ENCODE measurements around the gene GALNT7.
"Not testable (repeated sequence)": the region's sequence is repeated elsewhere in the genome, so short reads cannot be mapped to it uniquely, and the experiment has no call there.

Gene GALNT7

DNA sequence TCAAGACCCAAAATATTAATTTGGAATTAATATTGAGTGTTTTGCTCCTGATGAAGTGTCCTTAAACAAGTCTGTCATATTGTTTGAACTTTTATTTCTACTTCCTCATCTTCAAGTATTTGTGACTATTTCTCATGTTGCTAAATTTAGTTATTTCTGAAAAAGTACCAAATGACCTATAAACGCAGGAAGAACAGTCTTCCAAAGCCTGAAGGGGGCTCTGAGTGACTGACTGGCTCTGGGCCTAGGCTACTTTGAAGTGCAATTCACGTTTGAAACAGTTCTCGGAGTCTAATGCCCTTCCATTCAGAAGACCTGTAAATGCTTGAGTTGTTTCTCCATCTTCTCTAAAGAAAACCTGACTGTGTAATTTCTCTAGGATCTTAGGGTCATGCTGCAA is 26.5 kb downstream of the GALNT7 start:
- DNase-seq (ENCODE audit: low read depth): no peak

DNA sequence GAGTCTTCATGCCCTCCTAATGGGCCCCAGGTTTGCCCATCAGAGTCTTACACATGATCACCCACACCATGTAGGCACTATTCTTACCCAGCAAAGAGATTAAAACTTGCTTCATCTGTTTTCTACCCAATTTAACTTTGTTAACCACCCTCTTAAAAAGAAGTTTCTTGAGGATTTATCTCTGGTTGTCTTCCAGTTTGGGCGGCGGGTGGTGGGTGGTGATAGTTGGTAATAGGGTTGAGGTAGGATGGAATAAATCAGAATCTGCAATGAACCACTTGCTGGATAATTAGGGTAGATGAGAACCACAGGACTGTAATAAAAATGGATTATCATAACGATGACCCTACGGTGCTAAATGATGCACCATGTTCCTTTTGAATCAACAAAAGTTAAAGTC is 30.9 kb downstream of the GALNT7 start:
- no peak for DNase-seq (ENCODE audit: low read depth)

DNA sequence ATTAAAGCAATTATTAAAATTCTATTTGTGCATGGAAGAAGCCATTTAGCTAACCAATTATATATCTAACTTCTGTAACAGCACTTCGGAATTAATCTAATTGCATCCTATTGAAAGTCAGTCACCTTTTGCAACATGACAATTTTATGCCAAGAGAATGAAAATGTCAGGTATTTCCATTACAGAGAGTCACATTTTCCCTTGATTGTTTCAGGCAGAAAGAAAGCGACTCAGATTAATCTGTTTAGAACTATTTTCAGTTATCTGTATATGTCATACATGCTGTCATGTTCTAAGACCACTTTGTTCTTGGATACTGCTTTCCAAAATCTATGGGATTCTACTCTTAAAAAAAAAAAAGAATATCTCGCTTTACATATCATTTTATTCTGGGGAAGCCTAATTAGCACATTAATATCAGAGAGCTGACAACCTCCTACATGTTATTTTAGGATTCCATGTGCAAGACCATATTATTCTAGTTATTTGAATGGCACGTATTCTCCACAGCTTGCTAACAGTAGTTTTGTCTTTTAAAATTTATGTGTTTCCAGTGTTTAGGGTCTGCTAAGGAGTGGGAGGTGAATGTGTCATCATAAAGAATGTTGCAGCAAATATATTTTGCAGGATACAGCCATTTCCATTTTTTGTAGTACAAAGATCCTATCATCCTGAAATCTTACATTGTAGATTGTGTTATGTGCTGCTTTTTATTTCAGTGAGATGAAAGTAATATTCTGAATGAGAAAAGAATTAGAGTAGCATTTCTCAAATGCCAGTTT is 31.7 kb downstream of the GALNT7 start:
- no peak for DNase-seq (ENCODE audit: low read depth)

DNA sequence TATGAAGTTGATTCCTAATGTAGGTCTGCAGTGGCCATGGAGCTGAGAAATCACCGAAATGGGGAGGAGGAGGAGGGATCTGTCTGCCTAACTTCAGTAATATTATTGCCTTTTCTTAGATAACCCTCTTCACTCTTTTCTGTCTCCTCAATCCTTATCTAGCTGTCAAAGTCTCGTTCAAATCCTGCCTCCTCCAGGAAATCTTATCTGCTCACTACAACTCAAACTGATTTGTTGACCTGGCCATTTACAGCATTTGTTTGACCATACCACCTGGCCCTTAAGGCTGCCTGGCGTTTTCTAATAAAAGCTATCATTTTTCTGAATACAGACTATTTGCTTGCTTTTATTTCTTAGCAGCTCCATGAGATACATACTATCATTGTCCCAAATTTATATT is 33.8 kb downstream of the GALNT7 start:
- no peak for DNase-seq (ENCODE audit: low read depth)

DNA sequence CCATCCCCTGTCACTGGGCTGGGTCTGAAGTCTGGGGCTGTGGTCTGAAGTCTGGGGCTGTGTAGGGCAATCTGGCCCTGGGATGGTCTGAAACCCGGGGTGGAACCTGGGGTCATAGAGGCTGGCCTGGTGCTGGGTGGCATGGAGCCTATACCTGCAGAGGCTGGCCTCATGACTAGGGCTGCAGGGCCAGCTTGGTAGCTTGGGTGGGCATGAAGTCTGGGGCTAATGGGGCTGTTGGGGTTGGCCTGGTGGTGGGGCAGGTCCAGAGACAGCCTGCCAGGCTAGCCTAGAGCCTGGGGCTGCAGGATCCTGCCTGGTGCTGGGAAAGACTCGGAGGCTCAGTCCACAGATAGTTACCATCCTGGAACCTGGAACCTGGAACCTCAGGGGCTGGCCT is 37.0 kb downstream of the GALNT7 start:
- DNase-seq (ENCODE audit: low read depth): no peak

DNA sequence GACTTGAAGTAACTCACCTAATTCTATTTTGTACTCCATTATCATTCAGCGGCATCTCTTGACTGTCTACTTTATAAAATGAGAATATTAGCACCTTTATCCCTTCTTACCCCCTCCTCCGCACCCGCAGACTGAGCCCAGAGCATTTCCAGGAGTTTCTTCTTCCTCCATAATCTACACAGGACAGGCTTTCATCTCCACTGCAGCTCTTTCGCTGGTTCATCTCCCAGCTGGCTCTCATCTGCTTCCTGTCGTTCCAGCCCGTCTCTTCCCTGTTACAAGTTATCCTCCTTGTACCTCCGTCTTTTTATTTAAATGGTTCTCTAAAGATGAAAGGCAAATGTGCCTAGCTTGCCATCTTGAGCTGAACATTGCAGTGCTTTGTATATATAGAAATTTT is 39.8 kb downstream of the GALNT7 start:
- no peak for DNase-seq (ENCODE audit: low read depth)

DNA sequence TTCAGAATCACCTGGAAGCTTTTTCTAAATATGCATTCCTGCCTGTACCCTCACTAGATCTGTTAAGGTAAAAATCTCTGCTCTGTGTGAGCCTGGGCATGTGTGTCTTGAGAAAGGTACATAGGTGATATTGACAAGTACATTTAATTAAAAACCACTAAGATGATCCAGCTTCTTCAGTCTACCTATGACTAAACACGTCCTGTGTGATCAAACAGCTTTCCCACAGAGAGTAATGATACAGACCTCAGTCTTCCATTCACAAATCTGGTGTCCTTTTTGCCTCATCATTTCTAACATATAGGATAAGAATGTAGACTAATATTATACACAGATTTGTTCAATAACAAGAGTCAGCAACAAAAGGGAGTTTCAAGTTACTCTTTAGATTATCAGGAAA is 42.6 kb downstream of the GALNT7 start:
- no peak for DNase-seq (ENCODE audit: low read depth)

DNA sequence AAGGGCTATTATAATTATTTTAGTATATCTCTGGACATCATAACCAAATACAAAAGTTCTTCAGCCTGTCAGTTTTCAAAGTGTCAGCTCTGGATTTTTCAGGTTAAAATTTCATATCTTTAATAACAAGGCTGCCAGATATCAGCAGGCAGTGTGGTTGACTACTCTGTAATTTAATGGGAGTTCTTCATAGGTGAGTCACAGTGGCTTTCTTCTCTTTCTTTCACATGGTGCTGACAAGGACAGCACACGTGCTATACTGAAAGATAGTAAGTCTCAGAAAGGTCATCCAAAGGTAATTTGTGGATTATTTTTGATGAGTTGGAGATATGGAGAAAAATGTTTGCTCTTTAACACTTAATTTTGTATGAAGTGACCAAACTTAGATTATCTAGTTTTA is 43.2 kb downstream of the GALNT7 start:
- no peak for DNase-seq (ENCODE audit: low read depth)

DNA sequence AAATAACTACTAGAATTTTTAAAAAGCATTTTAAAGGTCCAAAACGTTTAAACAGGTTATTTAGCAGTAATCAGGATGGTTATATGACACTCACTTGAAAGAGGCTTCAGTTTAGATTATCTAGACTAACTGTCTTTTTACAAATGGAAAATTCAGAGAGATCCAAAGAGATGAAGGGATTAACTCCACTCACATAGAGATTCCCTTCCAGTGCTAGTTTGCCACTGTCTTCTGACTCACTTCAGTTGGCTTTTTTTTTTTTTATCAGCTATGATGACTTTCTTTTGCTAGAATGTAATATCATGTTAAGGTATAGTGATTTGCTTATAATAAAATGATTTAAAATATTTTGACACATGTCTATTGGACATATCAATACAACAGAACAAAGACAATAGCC is 43.8 kb downstream of the GALNT7 start:
- DNase-seq (ENCODE audit: low read depth): no peak

DNA sequence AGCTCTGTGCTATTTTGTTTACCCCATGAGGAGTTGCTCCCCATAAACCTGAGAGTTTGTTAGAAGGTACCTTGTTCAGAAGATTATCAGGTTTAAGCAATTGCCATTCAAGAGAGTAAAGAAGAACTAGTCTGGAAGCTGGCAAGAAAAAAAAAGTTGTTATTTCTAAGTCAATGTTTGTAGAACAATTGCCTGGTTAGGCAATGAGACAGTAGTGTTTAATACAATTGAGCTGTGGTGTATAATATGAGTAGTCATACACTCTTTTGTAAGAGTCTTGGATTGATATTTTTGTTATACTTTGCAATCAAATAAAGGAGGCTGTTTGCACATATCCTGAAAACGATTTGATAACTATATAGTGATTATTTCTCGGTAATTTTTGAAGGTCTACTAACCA is 44.7 kb downstream of the GALNT7 start:
- no peak for DNase-seq (ENCODE audit: low read depth)

DNA sequence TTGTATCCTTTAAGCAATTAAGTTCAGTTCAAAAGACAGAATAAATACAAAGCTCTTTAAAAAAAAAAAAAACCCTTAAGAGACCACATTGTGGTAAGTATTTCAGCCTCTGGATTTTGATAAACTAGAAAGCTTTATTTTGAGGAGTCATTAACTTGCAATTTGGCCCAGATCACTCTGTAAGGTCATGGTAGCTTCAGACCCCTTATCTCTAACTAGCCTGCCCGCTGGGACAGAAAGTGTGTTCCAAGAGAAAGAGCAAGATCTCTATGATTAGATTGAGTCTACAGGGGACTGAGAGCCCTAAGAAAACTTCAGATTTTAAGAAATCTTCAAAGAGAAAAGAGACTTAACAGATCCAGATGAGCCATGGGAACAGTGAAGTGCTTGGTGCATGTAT is 45.6 kb downstream of the GALNT7 start:
- no peak for DNase-seq (ENCODE audit: low read depth)

DNA sequence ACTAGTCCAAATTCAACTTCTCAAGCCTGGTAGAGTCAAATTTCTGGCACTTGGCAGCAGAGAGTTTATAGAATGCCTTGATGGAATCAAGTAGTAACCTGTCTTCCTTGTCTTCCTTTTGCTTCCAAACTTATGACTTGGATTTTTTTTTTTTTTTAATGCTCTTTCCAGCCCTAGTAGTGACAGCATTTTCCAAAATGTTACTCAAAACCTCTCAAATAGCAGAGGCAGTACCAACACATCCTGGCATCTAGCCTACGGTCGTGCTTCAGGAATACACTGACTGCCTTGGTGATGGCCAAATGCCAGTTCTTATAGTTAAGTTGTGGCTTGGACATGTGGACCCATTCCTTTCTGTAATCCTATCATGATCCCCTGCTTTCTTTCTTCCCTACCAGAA is 46.0 kb downstream of the GALNT7 start:
- no peak for DNase-seq (ENCODE audit: low read depth)

DNA sequence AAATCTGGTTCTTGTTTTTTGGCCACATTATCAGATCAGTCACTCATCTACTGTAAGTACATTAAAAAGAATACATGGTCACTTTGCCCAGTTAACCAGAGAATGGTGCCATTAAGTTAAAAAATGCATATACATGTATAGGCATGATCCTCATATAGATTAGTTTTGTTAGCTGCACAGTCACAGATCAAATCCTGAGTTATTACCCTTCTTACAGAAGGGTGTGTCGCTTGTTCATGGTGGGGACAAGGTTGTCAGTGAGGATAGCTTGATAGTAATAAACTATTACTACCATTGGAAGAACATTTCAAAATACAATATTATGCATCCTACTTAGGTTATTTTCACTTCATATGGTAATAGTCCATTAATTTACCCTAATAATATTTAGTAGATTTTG is 48.5 kb downstream of the GALNT7 start:
- DNase-seq (ENCODE audit: low read depth): no peak

DNA sequence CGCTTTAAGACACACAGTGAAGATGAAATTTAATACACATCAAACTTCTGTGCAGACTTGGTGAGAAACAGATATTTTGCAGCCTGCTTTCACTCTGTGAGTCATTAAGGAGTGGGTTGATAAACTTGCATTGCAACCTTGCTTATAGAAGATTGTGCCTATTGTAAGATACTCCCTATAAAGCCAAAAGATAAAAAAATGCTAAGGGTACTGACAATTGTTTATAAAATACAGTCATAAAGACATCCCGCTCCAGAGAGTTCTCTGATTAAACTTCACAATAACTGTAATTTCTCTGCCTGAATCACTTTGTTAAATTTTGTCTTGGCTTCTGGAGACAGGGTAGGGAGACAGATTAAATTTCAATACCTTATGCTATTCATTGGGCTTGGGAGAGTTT is 49.1 kb downstream of the GALNT7 start:
- no peak for DNase-seq (ENCODE audit: low read depth)

DNA sequence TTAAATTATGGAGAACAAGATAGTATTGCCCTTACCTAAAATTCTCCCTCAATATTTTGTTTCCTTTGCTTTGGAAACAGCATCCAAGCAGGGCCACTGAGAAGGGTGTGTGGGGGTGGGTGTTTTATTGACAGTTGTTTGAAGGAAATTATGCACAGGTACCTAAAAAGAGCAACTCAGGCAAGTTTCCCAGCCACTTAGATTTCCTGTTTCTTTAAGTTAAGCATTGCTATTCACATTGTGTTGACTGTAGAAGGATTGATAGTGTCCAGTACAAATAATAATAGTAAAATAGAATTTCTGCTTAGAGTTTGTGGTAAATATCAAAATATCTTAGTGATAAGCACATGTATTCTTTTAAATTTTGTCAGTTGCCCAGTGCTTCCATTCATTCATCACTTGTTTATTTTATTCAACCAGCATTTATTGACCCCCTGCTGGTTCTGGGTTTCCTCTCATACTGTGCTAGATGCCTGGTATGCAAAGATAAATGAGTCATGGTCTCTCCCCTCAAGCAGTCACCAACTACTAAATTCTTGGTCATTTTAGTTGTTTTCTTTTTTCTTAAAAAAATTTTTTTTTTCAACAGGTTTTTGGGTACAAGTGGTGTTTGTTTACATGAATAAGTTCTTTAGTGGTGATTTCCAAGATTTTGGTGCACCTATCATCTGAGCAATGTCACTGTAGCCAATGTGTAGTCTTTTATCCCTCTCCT is 50.0 kb downstream of the GALNT7 start:
- DNase-seq (ENCODE audit: low read depth): no peak

DNA sequence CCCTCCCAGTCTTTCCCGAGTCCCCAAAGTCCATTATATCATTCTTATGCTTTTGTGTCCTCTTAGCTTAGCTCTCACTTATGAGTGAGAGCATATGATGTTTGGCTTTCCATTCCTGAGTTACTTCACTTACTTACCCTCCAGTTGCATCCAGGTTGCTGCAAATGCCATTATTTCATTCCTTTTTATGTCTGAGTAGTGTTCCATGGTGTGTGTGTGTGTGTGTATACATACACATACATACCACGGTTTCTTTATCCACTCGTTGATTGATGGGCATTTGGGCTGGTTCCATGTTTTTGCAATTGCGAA is 50.5 kb downstream of the GALNT7 start:
- DNase-seq (ENCODE audit: low read depth): not testable (repeated sequence)

DNA sequence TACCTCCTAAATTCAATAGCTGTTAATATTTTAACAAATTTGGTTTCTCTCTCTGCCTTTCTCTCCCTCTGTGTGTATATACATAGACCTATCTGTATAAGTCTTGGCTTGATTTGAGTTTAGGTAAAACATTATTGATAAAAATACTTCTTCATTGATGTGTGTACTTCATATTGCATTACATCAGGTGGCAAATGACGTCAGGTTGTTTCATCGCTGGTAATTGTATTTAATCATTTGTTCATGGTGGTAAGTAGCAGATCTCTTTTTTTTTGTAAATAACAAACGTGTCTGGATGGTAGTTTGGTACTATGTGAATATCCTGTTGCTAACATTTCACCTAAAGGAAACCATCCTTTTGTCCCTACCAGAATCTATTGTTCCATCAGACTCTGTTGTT is 55.1 kb downstream of the GALNT7 start:
- no peak for DNase-seq (ENCODE audit: low read depth)

DNA sequence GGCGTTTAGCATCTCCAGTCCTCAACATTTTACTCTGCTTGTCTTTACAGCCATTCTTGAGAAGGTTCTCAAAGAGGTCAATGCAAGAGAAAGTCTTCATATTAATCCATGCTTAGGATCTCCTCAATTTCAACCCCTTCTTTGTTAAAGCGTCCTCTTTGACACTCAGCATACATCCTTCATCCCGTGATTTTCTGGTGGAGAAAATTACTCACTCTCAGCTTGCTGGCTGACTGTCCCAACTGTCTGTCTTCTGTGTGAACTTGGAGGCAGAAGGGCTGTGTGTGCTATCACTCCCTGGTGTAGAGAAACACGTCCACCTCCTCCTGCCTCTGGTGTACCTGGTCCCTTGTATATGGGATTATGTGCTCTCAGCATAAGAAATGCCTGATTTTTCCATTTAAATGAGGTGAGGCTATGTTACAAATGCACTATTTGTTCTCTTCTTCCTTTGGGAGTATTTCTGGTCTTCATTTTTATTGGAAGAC is 57.8 kb downstream of the GALNT7 start:
- DNase-seq (ENCODE audit: low read depth): no peak

DNA sequence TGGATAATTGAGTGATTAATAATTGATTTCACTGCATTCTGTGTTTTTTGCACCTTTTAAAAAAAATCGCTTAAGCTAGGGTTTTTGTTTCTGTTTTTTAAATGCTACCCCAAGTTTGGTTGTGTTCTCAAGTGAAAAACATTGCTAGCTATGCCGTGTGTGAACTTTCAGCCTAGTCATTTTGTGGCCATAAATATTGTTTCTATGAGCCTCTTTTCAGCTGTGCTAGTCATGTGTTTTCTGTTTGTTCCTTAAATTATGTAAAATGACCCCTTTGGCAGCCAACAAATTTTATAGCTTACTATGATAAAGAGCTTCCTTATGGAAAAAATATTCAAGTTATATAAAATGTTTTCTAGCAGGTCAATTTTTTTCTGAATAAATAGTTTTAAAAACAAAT is 59.1 kb downstream of the GALNT7 start:
- no peak for DNase-seq (ENCODE audit: low read depth)

DNA sequence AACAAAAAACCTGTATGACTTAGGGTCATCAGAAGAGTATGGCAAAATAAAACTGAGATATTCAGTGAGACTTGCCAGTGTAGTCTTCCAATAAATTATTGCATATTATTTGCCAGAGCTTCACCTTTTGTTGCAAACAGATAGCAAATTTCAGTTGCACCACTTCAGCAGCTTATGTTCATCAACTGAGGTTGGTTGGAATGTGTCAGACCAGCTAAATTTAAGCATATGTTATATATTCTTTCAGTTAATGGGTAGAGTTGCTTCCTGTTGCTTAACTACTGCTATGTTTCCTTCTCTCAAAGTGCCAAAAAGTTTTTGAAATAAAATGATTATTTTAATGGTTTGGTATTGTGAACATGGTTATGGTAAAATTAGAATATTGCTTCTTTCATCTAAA is 61.5 kb downstream of the GALNT7 start:
- DNase-seq (ENCODE audit: low read depth): no peak

DNA sequence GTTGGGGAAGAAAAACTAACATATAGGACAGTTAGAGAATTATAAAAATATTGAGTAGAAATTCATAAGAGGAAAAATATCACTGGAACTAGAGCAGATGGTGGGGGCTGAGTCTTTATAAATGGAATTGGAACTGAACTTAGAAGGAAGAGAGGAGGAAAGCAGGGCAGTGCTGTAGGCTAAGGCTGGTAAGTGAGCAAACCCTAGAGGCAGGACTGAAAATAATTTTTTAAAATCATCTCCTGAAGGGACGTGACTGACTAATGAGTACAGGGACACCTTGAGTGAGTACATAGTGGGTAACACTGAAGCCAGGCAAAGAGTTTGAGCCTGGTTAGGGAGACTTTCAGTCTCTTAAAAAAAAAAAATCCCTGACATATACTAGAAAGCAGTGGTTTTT is 63.3 kb downstream of the GALNT7 start:
- no peak for DNase-seq (ENCODE audit: low read depth)

DNA sequence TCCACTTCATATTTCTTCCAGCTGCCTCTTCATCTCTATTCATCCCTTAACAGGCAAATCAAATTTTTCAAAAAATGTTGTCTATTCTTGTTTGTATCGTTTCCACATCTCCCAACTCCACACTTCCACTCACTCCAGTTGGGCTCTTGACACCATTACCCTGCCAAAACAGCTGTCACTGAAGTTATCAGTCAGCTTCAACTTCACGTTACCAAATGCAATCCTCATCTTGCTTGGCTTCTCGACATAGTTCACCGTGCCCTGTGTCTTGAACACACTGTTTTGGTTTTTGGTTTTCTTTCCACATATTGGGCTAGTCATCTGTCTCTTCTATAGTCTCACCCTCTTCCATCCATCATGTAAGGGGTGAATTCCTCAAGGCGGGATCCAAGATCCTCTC is 65.2 kb downstream of the GALNT7 start:
- DNase-seq (ENCODE audit: low read depth): no peak

DNA sequence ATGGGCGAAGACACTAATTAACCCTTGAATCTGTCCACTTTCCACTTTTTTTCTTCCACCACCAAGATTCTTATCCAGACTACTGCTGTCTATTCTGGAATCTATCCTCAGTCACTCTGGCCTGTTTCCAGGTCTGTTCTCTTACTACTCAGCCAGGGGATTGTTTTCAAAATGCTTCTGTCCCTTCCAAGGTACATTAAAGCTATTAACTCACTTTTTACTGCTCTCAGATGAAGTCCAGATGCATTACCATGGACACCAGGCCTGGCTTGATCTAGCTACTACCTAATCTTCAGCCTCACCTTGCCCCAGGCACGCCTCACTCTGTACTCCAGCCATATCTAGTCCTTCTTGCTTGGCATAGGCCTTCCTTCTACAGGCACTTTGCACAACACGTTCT is 66.4 kb downstream of the GALNT7 start:
- no peak for DNase-seq (ENCODE audit: low read depth)

DNA sequence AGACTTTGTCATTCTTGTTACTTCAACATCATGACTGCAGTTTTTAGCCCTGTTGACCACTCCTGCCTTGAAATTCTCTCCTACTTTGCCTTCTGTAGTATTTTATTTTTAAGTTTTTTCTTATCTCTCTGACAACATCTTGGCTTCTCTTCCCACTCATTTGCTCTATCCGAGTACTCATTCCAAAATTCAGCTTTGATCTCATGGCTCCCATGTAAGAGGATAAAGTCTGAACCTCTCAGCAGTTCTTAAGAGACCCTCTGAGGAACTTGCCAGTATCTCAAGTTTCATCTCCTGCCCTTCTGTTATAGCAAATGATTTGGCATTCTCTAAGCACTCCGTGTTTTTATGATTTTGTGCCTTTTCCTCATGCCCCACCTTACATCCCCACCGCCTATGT is 67.7 kb downstream of the GALNT7 start:
- no peak for DNase-seq (ENCODE audit: low read depth)
